ENCODE measurements around the gene AGR3.

AGR3 gene

GRCh38 chr7:16923019-16923418 lies 41.2 kb upstream of the AGR3 start:
- no peak for TF ChIP-seq GLI2 (tag by site-specific recombination; IDR thresholded peaks at IDR 0.05; ENCODE audit: borderline replicate concordance, low read depth)
- POLR2A ChIA-PET, result no interaction called here
- CTCF ChIA-PET, result no interaction called here
- Histone ChIP-seq H3K4me1 (ENCODE audit: control insufficient read depth, insufficient read depth, low read length) (no peaks in the 10 kb centered on the region), H3K4me3 (ENCODE audit: low read depth, low read length) (no peak overlapping the region), H3K36me3 (ENCODE audit: control insufficient read depth in 2 of 2, insufficient read depth in 1 of 2, low read length in 2 of 2) (no peaks in the 10 kb centered on the region), H3K9me3 (ENCODE audit: control insufficient read depth, insufficient read depth, low read depth, low read length) (no peaks in the 10 kb centered on the region; the same call in 1 of the 2 replicates), H3K27ac (ENCODE audit: extremely low read depth, low read depth, low read length) (no peak overlapping the region)

DNA sequence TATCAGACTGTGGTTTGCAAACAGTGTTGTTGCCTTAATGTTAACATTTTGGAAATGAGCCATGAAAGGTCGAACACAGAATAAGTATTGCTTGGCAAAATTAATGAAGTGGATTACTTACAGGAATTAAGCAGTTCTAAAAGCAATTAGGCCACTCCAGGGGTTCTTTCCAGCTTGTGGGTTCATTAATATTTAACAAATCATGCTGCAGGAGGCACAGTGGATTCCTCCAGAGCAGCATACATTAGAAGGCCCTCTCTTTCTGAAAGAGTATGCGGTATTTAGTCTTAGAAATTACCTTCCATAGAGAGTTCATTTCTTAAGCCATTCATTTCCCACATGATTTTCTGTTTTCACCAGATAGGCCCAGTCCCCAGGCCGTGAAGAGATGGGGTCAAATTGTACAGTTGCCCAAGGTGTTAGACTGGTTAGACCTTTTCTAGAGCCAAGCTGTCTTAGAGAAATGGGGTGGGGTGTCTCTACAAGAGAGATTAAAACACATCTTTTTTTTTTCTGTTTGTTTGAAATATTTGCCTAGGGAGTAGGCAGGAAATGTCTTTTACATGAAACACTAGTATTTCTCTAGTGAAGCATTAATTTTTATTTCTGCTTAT lies 40.0 kb upstream of the AGR3 start:
- no peaks in the 10 kb centered on the region for H3K36me3 ChIP-seq (ENCODE audit: control insufficient read depth in 2 of 2, insufficient read depth in 1 of 2, low read length in 2 of 2)
- H3K9me3 ChIP-seq (ENCODE audit: control insufficient read depth, insufficient read depth, low read depth, low read length), result no peaks in the 10 kb centered on the region
- CTCF ChIA-PET, result interaction anchor here (0.5 to 2.5 kb wide), 2 partner anchors 30 to 164 kb away, joined by 3 to 18 read pairs; no protein-coding TSS in a partner anchor
- no peak overlapping the region for H3K4me3 ChIP-seq (ENCODE audit: low read depth, low read length)
- POLR2A ChIA-PET, result no interaction called here
- TF ChIP-seq, protein P1, sequence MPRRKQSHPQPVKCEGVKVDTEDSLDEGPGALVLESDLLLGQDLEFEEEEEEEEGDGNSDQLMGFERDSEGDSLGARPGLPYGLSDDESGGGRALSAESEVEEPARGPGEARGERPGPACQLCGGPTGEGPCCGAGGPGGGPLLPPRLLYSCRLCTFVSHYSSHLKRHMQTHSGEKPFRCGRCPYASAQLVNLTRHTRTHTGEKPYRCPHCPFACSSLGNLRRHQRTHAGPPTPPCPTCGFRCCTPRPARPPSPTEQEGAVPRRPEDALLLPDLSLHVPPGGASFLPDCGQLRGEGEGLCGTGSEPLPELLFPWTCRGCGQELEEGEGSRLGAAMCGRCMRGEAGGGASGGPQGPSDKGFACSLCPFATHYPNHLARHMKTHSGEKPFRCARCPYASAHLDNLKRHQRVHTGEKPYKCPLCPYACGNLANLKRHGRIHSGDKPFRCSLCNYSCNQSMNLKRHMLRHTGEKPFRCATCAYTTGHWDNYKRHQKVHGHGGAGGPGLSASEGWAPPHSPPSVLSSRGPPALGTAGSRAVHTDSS (tag by site-specific recombination; IDR thresholded peaks at IDR 0.05), result no peak
- TF ChIP-seq CTCF (tag by site-specific recombination; IDR thresholded peaks at IDR 0.05) (no peak), ZNF140 (tag by site-specific recombination; IDR thresholded peaks at IDR 0.05) (no peak), ZNF530 (tag by site-specific recombination; IDR thresholded peaks at IDR 0.05; ENCODE audit: low read depth) (no peak), ZNF623 (tag by site-specific recombination; IDR thresholded peaks at IDR 0.05) (no peak)
- no peak overlapping the region for H3K27ac ChIP-seq (ENCODE audit: extremely low read depth, low read depth, low read length)
- no peaks in the 10 kb centered on the region for H3K4me1 ChIP-seq (ENCODE audit: control insufficient read depth, insufficient read depth, low read length)

DNA sequence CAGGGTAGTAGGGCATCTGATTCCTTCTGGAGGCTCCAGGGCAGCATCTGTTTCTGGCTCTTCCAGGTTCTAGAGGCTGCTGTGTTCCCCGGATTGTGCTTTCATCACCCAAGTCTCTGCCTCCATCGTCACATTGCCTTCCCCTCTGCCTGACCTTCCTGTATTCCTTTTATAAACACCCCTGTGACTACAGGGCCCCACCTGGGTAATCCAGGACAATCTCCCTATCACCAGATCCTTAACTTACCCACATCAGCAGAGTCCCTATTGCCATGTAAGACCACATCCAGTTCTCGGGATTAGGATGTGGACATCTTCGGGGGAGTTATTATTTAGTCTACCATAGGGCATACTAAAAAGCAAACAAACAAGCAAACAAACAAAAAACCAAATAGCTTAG lies 39.4 kb upstream of the AGR3 start:
- no peaks in the 10 kb centered on the region for H3K4me1 ChIP-seq (ENCODE audit: control insufficient read depth, insufficient read depth, low read length)
- no peaks in the 10 kb centered on the region for H3K36me3 ChIP-seq (ENCODE audit: control insufficient read depth in 2 of 2, insufficient read depth in 1 of 2, low read length in 2 of 2)
- H3K27ac ChIP-seq (ENCODE audit: extremely low read depth, low read depth, low read length), result no peak overlapping the region
- H3K9me3 ChIP-seq (ENCODE audit: control insufficient read depth, insufficient read depth, low read depth, low read length), result no peaks in the 10 kb centered on the region
- no peak overlapping the region for H3K4me3 ChIP-seq (ENCODE audit: low read depth, low read length)
- ChIA-PET POLR2A (no interaction called here), CTCF (interaction anchor here (1.6 to 2.5 kb wide), 2 partner anchors 29 to 119 kb away, joined by 5 to 18 read pairs; no protein-coding TSS in a partner anchor)
- TF ChIP-seq ZNF555 (tag by site-specific recombination; conservative IDR thresholded peaks at IDR 0.05), result no peak
- TF ChIP-seq ZNF146 (tag by site-specific recombination; IDR thresholded peaks at IDR 0.05), result no peak
- TF ChIP-seq ZNF112 (tag by site-specific recombination; IDR thresholded peaks at IDR 0.05), result no peak
- TF ChIP-seq, protein P2, sequence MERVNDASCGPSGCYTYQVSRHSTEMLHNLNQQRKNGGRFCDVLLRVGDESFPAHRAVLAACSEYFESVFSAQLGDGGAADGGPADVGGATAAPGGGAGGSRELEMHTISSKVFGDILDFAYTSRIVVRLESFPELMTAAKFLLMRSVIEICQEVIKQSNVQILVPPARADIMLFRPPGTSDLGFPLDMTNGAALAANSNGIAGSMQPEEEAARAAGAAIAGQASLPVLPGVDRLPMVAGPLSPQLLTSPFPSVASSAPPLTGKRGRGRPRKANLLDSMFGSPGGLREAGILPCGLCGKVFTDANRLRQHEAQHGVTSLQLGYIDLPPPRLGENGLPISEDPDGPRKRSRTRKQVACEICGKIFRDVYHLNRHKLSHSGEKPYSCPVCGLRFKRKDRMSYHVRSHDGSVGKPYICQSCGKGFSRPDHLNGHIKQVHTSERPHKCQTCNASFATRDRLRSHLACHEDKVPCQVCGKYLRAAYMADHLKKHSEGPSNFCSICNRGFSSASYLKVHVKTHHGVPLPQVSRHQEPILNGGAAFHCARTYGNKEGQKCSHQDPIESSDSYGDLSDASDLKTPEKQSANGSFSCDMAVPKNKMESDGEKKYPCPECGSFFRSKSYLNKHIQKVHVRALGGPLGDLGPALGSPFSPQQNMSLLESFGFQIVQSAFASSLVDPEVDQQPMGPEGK (tag by site-specific recombination; IDR thresholded peaks at IDR 0.05), result no peak
- TF ChIP-seq ZNF777 (tag by site-specific recombination; IDR thresholded peaks at IDR 0.05; ENCODE audit: borderline replicate concordance), result no peak
- TF ChIP-seq KLF9 (tag by site-specific recombination; IDR thresholded peaks at IDR 0.05; ENCODE audit: low read depth), result no peak

DNA sequence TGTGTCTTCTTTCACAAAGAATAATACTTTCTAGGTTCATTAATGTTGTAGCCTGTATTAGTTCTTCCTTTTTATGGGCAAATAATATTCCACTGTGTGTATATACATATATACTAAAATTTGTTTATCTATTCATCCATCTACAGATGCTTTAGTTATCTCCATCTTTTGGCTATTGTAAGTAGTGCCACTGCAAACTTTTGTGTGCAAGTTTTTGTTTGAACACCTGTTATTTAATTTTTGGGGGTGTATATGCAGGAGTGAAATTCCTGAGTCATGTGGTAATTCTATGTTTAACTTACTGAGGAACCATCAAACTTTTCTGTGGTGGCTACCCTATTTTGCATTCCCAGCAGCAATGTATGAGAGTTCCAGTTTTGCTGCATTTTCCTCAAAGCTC lies 37.7 kb upstream of the AGR3 start:
- no peaks in the 10 kb centered on the region for H3K9me3 ChIP-seq (ENCODE audit: control insufficient read depth, insufficient read depth, low read depth, low read length)
- H3K36me3 ChIP-seq (ENCODE audit: control insufficient read depth in 2 of 2, insufficient read depth in 1 of 2, low read length in 2 of 2), result no peaks in the 10 kb centered on the region
- no peak overlapping the region for H3K27ac ChIP-seq (ENCODE audit: extremely low read depth, low read depth, low read length)
- H3K4me1 ChIP-seq (ENCODE audit: control insufficient read depth, insufficient read depth, low read length), result no peaks in the 10 kb centered on the region
- POLR2A ChIA-PET, result no interaction called here
- CTCF ChIA-PET, result interaction anchor here (0.7 to 2.5 kb wide), 6 partner anchors 11 to 353 kb away, joined by 3 to 18 read pairs (median 4); no protein-coding TSS in a partner anchor
- no peak overlapping the region for H3K4me3 ChIP-seq (ENCODE audit: low read depth, low read length)
- TF ChIP-seq KLF9 (tag by site-specific recombination; IDR thresholded peaks at IDR 0.05; ENCODE audit: low read depth) (no peak), BCL11B (tag by site-specific recombination; IDR thresholded peaks at IDR 0.05; ENCODE audit: low read depth) (no peak), ZNF148 (tag by site-specific recombination; IDR thresholded peaks at IDR 0.05; ENCODE audit: borderline replicate concordance) (no peak), ZNF549 (tag by site-specific recombination; IDR thresholded peaks at IDR 0.05) (no peak), ZNF639 (tag by site-specific recombination; IDR thresholded peaks at IDR 0.05) (no peak), ZBTB17 (tag by site-specific recombination; IDR thresholded peaks at IDR 0.05) (no peak), MZF1 (tag by site-specific recombination; IDR thresholded peaks at IDR 0.05; ENCODE audit: borderline replicate concordance) (no peak)

Measured in HEK293 (cell line).